Activated CD8-positive, alpha-beta T cell treated with anti-CD3 and anti-CD28 coated beads for 36 hours (primary cell): Measurements from ENCODE around the gene COX7B2. TPM values are rescaled to one million over a fixed set of nuclear protein-coding genes. Genes with fewer than 3 reads are reported as not detected.

ENCODE experiments used
- ATAC-seq: fragments of 200-7000 bp; cut with Tn5 transposase; one replicate; pipeline ENCODE4 v1.10.0; 2021; ENCODE audit warnings: mild to moderate bottlenecking, moderate library complexity
- CTCF ChIA-PET: fragments of 350-600 bp; sonication (Branson Sonifier 250); formaldehyde crosslinking; loops from one replicate; lab custom pipeline; 2021; ENCODE audit warnings: antibody characterized with exemption; lab: Charles Lee
- POLR2A ChIA-PET: fragments of 350-600 bp; sonication (Branson Sonifier 250); formaldehyde crosslinking; loops from one replicate; lab custom pipeline; 2021; ENCODE audit warnings: antibody characterized with exemption; lab: Charles Lee
- DNase-seq: peaks from one replicate; pipeline ENCODE4 v3.0.0-alpha.2; 2020
- H3K27ac Mint-ChIP-seq: one replicate; pipeline ENCODE4 v1.8.0; 2021; ENCODE audit warnings: mild to moderate bottlenecking, mixed read lengths
- H3K27me3 Mint-ChIP-seq: one replicate; pipeline ENCODE4 v1.8.0; 2021; ENCODE audit warnings: mixed read lengths
- H3K36me3 Mint-ChIP-seq: one replicate; pipeline ENCODE4 v1.8.0; 2021; ENCODE audit warnings: low read depth, mixed read lengths
- H3K4me1 Mint-ChIP-seq: one replicate; pipeline ENCODE4 v1.8.0; 2021; ENCODE audit warnings: low read depth, mixed read lengths
- H3K4me3 Mint-ChIP-seq: one replicate; pipeline ENCODE4 v1.8.0; 2021; ENCODE audit warnings: mild to moderate bottlenecking, moderate library complexity, mixed read lengths
- H3K9me3 Mint-ChIP-seq: one replicate; pipeline ENCODE4 v1.8.0; 2021; ENCODE audit warnings: mixed read lengths
- intact Hi-C: fragments of 100-400 bp; cut with micrococcal nuclease; formaldehyde crosslinking; loops from one replicate; pipeline ENCODE4 v1.10.0; 2022
- total RNA-seq, 2 experiments: library from RNA; stranded (reverse); gene quantifications; one replicate each; pipeline ENCODE4 v1.2.3, GENCODE V29; 2021
- TF ChIP-seq, protein P1 (sequence below): fragments of 200-600 bp; IDR thresholded peaks from one replicate; pipeline ENCODE4 v1.8.0; 2022; ENCODE audit warnings: antibody characterized with exemption, mild to moderate bottlenecking

Gene COX7B2
- total RNA-seq, 2 experiments from 2014 or later: not detected

DNA sequence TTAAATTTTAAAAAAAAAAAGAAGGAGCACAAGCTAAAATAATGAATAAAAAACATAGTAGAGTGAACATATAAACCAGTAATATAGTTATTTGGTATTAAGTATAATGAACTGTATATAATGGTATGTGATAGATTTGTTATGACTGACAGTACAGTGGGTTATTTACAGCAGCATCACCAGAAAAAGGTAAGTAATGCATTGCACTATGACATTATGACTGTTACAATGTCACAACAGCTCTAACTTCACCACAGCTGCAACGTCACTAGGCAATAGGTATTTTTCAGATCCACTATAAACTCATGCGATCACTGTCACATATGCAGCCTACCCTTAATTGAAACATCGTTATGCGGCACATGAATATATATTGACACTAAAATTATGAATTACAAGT, 72.5 kb downstream of the COX7B2 start:
- H3K27ac Mint-ChIP-seq: no peak overlapping the region
- no peaks in the 10 kb centered on the region for H3K27me3 Mint-ChIP-seq
- TF ChIP-seq, protein P1, sequence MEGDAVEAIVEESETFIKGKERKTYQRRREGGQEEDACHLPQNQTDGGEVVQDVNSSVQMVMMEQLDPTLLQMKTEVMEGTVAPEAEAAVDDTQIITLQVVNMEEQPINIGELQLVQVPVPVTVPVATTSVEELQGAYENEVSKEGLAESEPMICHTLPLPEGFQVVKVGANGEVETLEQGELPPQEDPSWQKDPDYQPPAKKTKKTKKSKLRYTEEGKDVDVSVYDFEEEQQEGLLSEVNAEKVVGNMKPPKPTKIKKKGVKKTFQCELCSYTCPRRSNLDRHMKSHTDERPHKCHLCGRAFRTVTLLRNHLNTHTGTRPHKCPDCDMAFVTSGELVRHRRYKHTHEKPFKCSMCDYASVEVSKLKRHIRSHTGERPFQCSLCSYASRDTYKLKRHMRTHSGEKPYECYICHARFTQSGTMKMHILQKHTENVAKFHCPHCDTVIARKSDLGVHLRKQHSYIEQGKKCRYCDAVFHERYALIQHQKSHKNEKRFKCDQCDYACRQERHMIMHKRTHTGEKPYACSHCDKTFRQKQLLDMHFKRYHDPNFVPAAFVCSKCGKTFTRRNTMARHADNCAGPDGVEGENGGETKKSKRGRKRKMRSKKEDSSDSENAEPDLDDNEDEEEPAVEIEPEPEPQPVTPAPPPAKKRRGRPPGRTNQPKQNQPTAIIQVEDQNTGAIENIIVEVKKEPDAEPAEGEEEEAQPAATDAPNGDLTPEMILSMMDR: no peak
- intact Hi-C loops: no loop called here
- H3K9me3 Mint-ChIP-seq: no peaks in the 10 kb centered on the region
- CTCF ChIA-PET: interaction anchor here (1.3 kb wide), 1 partner anchor 286 kb away, joined by 3 read pairs; no protein-coding TSS in a partner anchor
- no peak for DNase-seq
- H3K4me1 Mint-ChIP-seq: peaks cover 3% of the 10 kb centered on the region
- no peak overlapping the region for H3K4me3 Mint-ChIP-seq
- ATAC-seq: no peak
- POLR2A ChIA-PET: interaction anchor here (0.6 kb wide), 1 partner anchor 240 kb away, joined by 3 read pairs; no protein-coding TSS in a partner anchor
- no peaks in the 10 kb centered on the region for H3K36me3 Mint-ChIP-seq

DNA sequence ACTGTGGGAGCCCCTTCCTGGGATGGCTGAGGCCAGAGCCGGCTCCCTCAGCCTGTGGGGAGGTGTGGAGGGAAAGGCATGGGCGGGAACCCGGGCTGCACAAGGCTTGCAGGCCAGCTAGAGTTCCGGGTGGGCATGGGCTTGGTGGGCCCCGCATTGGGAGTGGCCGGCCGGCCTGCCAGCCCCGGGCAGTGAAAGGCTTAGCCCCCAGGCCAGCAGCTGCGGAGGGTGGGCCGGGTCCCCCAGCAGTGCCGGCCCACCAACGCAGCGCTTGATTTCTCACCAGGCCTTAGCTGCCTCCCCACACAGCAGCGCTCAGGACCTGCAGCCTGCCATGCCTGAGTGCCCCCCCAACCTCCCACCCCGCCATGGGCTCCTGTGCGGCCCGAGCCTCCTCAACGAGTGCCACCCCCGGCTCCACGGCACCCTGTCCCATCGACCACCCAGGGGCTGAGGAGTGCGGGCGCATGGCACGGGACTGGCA, 78.0 kb downstream of the COX7B2 start:
- H3K4me3 Mint-ChIP-seq: no peak overlapping the region
- DNase-seq (no peak), ATAC-seq (no peak)
- H3K36me3 Mint-ChIP-seq: no peaks in the 10 kb centered on the region
- TF ChIP-seq, protein P1: no peak
- peaks cover 2% of the 10 kb centered on the region for H3K27me3 Mint-ChIP-seq
- H3K27ac Mint-ChIP-seq: no peak overlapping the region
- intact Hi-C loops: no loop called here
- POLR2A ChIA-PET: no interaction called here
- H3K9me3 Mint-ChIP-seq: peaks cover 2% of the 10 kb centered on the region
- no peaks in the 10 kb centered on the region for H3K4me1 Mint-ChIP-seq
- CTCF ChIA-PET: no interaction called here

- DNase-seq: no peak
- H3K9me3 Mint-ChIP-seq: peaks cover 3% of the 10 kb centered on the region
Observed at GRCh38 chr4:46820154-46820553, 88.9 kb downstream of the COX7B2 start.

GRCh38 chr4:46819095-46819494, 90.0 kb downstream of the COX7B2 start:
- TF ChIP-seq, protein P1: no peak
- ATAC-seq (no peak), DNase-seq (no peak)
- POLR2A ChIA-PET: no interaction called here
- no peak overlapping the region for H3K4me3 Mint-ChIP-seq
- intact Hi-C loops: no loop called here
- H3K9me3 Mint-ChIP-seq: no peaks in the 10 kb centered on the region
- H3K4me1 Mint-ChIP-seq: no peaks in the 10 kb centered on the region
- H3K27ac Mint-ChIP-seq: no peak overlapping the region
- H3K27me3 Mint-ChIP-seq: no peaks in the 10 kb centered on the region
- CTCF ChIA-PET: no interaction called here
- no peaks in the 10 kb centered on the region for H3K36me3 Mint-ChIP-seq

More at GRCh38 chr4:46820154-46820553, 88.9 kb downstream of the COX7B2 start:
- Mint-ChIP-seq H3K4me3 (no peak overlapping the region), H3K4me1 (no peaks in the 10 kb centered on the region), H3K36me3 (no peaks in the 10 kb centered on the region), H3K27ac (no peak overlapping the region), H3K27me3 (no peaks in the 10 kb centered on the region)
- intact Hi-C loops: no loop called here
- CTCF ChIA-PET: no interaction called here
- POLR2A ChIA-PET: no interaction called here
- TF ChIP-seq, protein P1: no peak
- ATAC-seq: no peak

DNA sequence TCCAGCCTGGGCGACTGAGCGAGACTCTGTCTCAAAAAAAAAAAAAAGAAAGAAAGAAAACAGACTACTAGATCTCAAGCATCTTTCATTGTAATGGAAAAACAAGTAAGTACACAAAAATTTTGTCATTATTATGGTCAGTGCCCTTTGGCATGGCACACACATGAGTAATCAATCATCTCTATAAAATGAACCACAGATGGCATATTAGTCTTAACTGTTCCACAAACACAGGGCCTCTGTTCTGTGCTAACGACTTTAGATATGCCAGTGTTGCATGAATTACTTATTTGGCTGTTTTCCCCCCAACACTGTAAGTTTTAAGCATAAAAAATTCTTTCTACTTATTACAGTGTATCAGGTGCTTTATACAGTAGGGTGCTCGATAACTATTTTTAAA, 90.4 kb downstream of the COX7B2 start:
- Mint-ChIP-seq H3K36me3 (no peaks in the 10 kb centered on the region), H3K9me3 (no peaks in the 10 kb centered on the region), H3K4me3 (no peak overlapping the region), H3K27ac (no peak overlapping the region), H3K4me1 (no peaks in the 10 kb centered on the region), H3K27me3 (no peaks in the 10 kb centered on the region)
- ChIA-PET POLR2A (no interaction called here), CTCF (no interaction called here)
- no peak for ATAC-seq
- intact Hi-C loops: no loop called here
- TF ChIP-seq, protein P1: no peak
- DNase-seq: no peak
